ENCODE results near the gene NR0B1. TPM values are rescaled to one million over a fixed set of nuclear protein-coding genes. Genes with fewer than 3 reads are reported as not detected.
A peak's percentile ranks its signal among the peaks of the same experiment; 100 is the strongest.

Gene NR0B1
- total RNA-seq, 1 donor from 2014 or later, result 1.8 TPM

- Mint-ChIP-seq H3K36me3 (no peaks in the 10 kb centered on the region), H3K27ac (peak overlapping the region; percentile 1), H3K9me3 (peaks cover 3% of the 10 kb centered on the region), H3K27me3 (ENCODE audit: low read depth) (no peaks in the 10 kb centered on the region), H3K4me3 (no peak overlapping the region), H3K4me1 (peaks cover 4% of the 10 kb centered on the region)
- no peak for DNase-seq (ENCODE audit: low spot score in 2 of 2, unreplicated experiment in 2 of 2)
- no peak for TF ChIP-seq CTCF (IDR thresholded peaks at IDR 0.05; ENCODE audit: unreplicated experiment)
These were observed 25.6 kb downstream of the NR0B1 start for GRCh38 chrX:30283456-30284200.

- TF ChIP-seq CTCF (IDR thresholded peaks at IDR 0.05; ENCODE audit: unreplicated experiment), result no peak
- H3K27me3 Mint-ChIP-seq (ENCODE audit: low read depth), result no peaks in the 10 kb centered on the region
- no peak overlapping the region for H3K27ac Mint-ChIP-seq
- peaks cover 4% of the 10 kb centered on the region for H3K4me1 Mint-ChIP-seq
- no peaks in the 10 kb centered on the region for H3K36me3 Mint-ChIP-seq
- DNase-seq (ENCODE audit: low spot score in 2 of 2, unreplicated experiment in 2 of 2), result no peak
- no peak overlapping the region for H3K4me3 Mint-ChIP-seq
- H3K9me3 Mint-ChIP-seq, result no peaks in the 10 kb centered on the region
These were observed 26.7 kb downstream of the NR0B1 start for GRCh38 chrX:30282527-30282926.

- Mint-ChIP-seq H3K4me1 (peaks cover 11% of the 10 kb centered on the region), H3K4me3 (no peak overlapping the region), H3K36me3 (no peaks in the 10 kb centered on the region), H3K9me3 (no peaks in the 10 kb centered on the region), H3K27ac (no peak overlapping the region), H3K27me3 (ENCODE audit: low read depth) (no peaks in the 10 kb centered on the region)
- no peak for DNase-seq (ENCODE audit: low spot score in 2 of 2, unreplicated experiment in 2 of 2)
- TF ChIP-seq CTCF (IDR thresholded peaks at IDR 0.05; ENCODE audit: unreplicated experiment), result no peak
These were observed 28.8 kb downstream of the NR0B1 start for GRCh38 chrX:30280428-30280827.

- TF ChIP-seq CTCF (IDR thresholded peaks at IDR 0.05; ENCODE audit: unreplicated experiment), result no peak
- Mint-ChIP-seq H3K4me1 (peaks cover 7% of the 10 kb centered on the region), H3K4me3 (no peak overlapping the region), H3K36me3 (no peaks in the 10 kb centered on the region), H3K9me3 (no peaks in the 10 kb centered on the region), H3K27me3 (ENCODE audit: low read depth) (no peaks in the 10 kb centered on the region), H3K27ac (no peak overlapping the region)
- no peak for DNase-seq (ENCODE audit: low spot score in 2 of 2, unreplicated experiment in 2 of 2)
These were observed 30.8 kb downstream of the NR0B1 start for GRCh38 chrX:30278365-30278764.

- H3K36me3 Mint-ChIP-seq, result no peaks in the 10 kb centered on the region
- TF ChIP-seq CTCF (IDR thresholded peaks at IDR 0.05; ENCODE audit: unreplicated experiment), result no peak
- H3K4me1 Mint-ChIP-seq, result peaks cover 7% of the 10 kb centered on the region
- DNase-seq (ENCODE audit: low spot score in 2 of 2, unreplicated experiment in 2 of 2), result no peak
- peaks cover 5% of the 10 kb centered on the region for H3K9me3 Mint-ChIP-seq
- H3K27me3 Mint-ChIP-seq (ENCODE audit: low read depth), result no peaks in the 10 kb centered on the region
- H3K4me3 Mint-ChIP-seq, result no peak overlapping the region
- H3K27ac Mint-ChIP-seq, result peak overlapping the region; percentile 26
These were observed 33.7 kb downstream of the NR0B1 start for GRCh38 chrX:30275498-30275897.
